KMS-11 (cell line): Measurements from ENCODE around the gene SKI.

Source experiments
- H2AFZ ChIP-seq: fragments of 200-600 bp; sonication (generic); 2 replicates; pipeline ENCODE4 v1.6.1; 2016; ENCODE audit warnings: antibody characterized with exemption, mixed run types, low read depth
- H3K27ac ChIP-seq: fragments of 200-600 bp; sonication (generic); 2 replicates; pipeline ENCODE4 v1.6.1; 2016; ENCODE audit warnings: mild to moderate bottlenecking, mixed run types
- H3K27me3 ChIP-seq: fragments of 200-600 bp; sonication (generic); 2 replicates; pipeline ENCODE4 v1.6.1; 2017; ENCODE audit warnings: mild to moderate bottlenecking, low read depth, mixed run types, moderate library complexity; ENCODE audit not compliant: insufficient read depth
- H3K36me3 ChIP-seq: fragments of 200-600 bp; sonication (generic); 2 replicates; pipeline ENCODE4 v1.6.1; 2017; ENCODE audit warnings: mild to moderate bottlenecking, mixed run types; ENCODE audit not compliant: insufficient read depth
- H3K4me1 ChIP-seq: fragments of 200-600 bp; sonication (generic); 2 replicates; pipeline ENCODE4 v1.6.1; 2016; ENCODE audit warnings: mild to moderate bottlenecking, low read depth, mixed run types; ENCODE audit not compliant: poor library complexity, severe bottlenecking
- H3K4me2 ChIP-seq: fragments of 200-600 bp; sonication (generic); 2 replicates; pipeline ENCODE4 v1.7.0; 2016; ENCODE audit warnings: mild to moderate bottlenecking, mixed run types
- H3K4me3 ChIP-seq: fragments of 200-600 bp; sonication (generic); IDR thresholded peaks from 2 replicates; pipeline ENCODE4 v1.6.1; 2017; ENCODE audit warnings: low read depth, low read length, mixed read lengths; ENCODE audit not compliant: insufficient read depth
- H3K79me2 ChIP-seq: fragments of 200-600 bp; sonication (generic); 2 replicates; pipeline ENCODE4 v1.6.1; 2016; ENCODE audit warnings: low read depth, mixed run types; ENCODE audit not compliant: insufficient read depth
- H3K9ac ChIP-seq: fragments of 200-600 bp; sonication (generic); 2 replicates; pipeline ENCODE4 v1.6.1; 2016; ENCODE audit warnings: mild to moderate bottlenecking, mixed run types
- H4K20me1 ChIP-seq: fragments of 200-600 bp; sonication (generic); 2 replicates; pipeline ENCODE4 v1.6.1; 2016; ENCODE audit warnings: mild to moderate bottlenecking, mixed run types; ENCODE audit not compliant: insufficient read depth
- TF ChIP-seq, protein P1 (sequence below): fragments of 200-600 bp; sonication (generic); conservative IDR thresholded peaks from 2 replicates; pipeline ENCODE4 v1.6.1; 2017; ENCODE audit warnings: low read depth, mild to moderate bottlenecking, antibody characterized with exemption, low read length, moderate library complexity, mixed read lengths

SKI gene

GRCh38 chr1:2303781-2304180 is 75.7 kb downstream of the SKI start:
- no peaks in the 10 kb centered on the region for H3K79me2 ChIP-seq
- no peak overlapping the region for H2AFZ ChIP-seq
- TF ChIP-seq, protein P1, sequence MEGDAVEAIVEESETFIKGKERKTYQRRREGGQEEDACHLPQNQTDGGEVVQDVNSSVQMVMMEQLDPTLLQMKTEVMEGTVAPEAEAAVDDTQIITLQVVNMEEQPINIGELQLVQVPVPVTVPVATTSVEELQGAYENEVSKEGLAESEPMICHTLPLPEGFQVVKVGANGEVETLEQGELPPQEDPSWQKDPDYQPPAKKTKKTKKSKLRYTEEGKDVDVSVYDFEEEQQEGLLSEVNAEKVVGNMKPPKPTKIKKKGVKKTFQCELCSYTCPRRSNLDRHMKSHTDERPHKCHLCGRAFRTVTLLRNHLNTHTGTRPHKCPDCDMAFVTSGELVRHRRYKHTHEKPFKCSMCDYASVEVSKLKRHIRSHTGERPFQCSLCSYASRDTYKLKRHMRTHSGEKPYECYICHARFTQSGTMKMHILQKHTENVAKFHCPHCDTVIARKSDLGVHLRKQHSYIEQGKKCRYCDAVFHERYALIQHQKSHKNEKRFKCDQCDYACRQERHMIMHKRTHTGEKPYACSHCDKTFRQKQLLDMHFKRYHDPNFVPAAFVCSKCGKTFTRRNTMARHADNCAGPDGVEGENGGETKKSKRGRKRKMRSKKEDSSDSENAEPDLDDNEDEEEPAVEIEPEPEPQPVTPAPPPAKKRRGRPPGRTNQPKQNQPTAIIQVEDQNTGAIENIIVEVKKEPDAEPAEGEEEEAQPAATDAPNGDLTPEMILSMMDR: no peak
- no peaks in the 10 kb centered on the region for H3K27me3 ChIP-seq
- H3K4me3 ChIP-seq: no peak overlapping the region
- H4K20me1 ChIP-seq: no peaks in the 10 kb centered on the region
- no peak overlapping the region for H3K9ac ChIP-seq
- no peaks in the 10 kb centered on the region for H3K4me1 ChIP-seq
- H3K4me2 ChIP-seq: no peak overlapping the region
- H3K27ac ChIP-seq: no peak overlapping the region
- no peaks in the 10 kb centered on the region for H3K36me3 ChIP-seq

GRCh38 chr1:2304282-2304681 is 76.2 kb downstream of the SKI start:
- TF ChIP-seq, protein P1: no peak
- 0 out of 2 replicates have a peak, but pooled peaks cover 3% of the 10 kb centered on the region for H3K27me3 ChIP-seq
- no peak overlapping the region for H3K4me2 ChIP-seq
- H2AFZ ChIP-seq: no peak overlapping the region
- no peaks in the 10 kb centered on the region for H3K4me1 ChIP-seq
- H4K20me1 ChIP-seq: no peaks in the 10 kb centered on the region
- H3K9ac ChIP-seq: no peak overlapping the region
- no peak overlapping the region for H3K27ac ChIP-seq
- H3K79me2 ChIP-seq: no peaks in the 10 kb centered on the region
- H3K36me3 ChIP-seq: no peaks in the 10 kb centered on the region
- H3K4me3 ChIP-seq: no peak overlapping the region

DNA sequence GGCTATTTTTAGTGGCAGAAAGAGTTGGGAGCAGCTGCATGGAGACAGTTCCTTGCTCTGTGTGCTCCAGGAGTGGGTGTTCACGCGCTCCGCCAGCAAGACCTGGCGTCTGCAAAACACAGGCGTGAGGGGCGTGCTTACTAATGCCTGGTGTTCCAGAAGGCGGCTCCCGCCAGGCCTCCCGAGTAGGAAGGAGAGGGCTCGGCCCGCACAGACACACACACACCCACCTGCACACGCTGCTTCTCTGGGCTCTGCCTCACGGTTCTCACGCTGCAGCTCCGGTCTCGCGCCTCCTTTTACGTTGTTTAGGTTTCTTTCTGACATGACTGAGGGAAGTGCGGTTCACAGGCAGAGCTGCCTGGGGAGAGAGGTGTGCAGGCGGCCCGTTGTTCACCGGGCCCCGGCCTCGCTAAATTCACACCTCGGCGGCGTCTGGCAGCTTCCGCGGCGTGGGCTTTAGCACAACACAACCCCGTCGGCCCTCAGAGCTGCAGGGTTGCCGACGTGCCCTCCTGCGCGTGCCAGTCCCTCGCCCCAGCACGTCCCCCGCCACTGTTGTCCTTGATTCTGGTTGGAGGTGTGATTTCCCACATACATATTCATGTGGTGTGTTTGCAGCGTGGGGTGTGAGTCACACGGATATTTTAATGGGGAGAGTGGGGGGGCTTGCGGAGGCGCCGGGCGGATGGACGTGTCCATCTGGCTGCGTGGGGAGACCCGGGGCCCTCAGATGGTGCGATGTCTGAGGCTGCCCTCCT is 77.0 kb downstream of the SKI start:
- Histone ChIP-seq H3K27me3 (0 out of 2 replicates have a peak, but pooled peaks cover 3% of the 10 kb centered on the region), H3K9ac (no peak overlapping the region), H3K4me1 (no peaks in the 10 kb centered on the region), H3K79me2 (no peaks in the 10 kb centered on the region), H3K27ac (no peak overlapping the region), H4K20me1 (no peaks in the 10 kb centered on the region), H3K4me3 (no peak overlapping the region), H3K4me2 (no peak overlapping the region), H3K36me3 (no peaks in the 10 kb centered on the region), H2AFZ (no peak overlapping the region)
- TF ChIP-seq, protein P1: no peak

DNA sequence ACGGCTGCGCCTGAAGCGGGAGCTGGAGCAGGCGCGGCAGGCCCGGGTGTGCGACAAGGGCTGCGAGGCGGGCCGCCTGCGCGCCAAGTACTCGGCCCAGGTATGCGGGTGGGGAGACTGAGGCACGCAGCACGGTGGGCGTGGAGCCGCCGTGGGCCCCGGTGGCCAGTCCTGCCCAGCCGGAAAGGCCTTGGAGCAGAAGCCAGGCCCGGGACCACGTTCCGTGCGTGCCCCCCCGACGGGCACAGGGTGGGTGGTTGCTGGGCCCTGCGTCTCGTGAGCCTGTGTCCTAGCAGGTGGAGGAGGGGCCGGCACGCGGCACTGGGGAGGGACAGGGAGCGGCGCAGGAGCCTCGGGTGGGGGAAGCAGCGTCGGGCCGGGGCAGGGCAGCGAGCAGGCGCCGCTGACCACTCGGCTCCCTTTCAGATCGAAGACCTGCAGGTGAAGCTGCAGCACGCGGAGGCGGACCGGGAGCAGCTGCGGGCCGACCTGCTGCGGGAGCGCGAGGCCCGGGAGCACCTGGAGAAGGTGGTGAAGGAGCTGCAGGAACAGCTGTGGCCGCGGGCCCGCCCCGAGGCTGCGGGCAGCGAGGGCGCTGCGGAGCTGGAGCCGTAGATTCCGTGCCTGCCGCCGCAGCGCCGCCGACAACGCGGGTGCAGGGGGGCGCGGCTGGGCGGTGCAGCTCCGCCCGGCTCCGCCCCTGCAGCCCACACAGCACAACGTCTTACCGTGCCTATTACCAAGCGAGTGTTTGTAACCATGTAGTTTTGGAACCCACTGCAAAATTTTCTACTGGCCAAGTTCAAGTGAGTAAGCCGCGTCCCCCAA is 78.2 kb downstream of the SKI start:
- no peak overlapping the region for H3K4me2 ChIP-seq
- no peaks in the 10 kb centered on the region for H3K4me1 ChIP-seq
- no peak overlapping the region for H3K4me3 ChIP-seq
- H3K79me2 ChIP-seq: no peaks in the 10 kb centered on the region
- no peaks in the 10 kb centered on the region for H4K20me1 ChIP-seq
- H3K9ac ChIP-seq: no peak overlapping the region
- no peak overlapping the region for H3K27ac ChIP-seq
- H3K27me3 ChIP-seq: 0 out of 2 replicates have a peak, but pooled peaks cover 3% of the 10 kb centered on the region
- TF ChIP-seq, protein P1: no peak
- H2AFZ ChIP-seq: no peak overlapping the region
- H3K36me3 ChIP-seq: no peaks in the 10 kb centered on the region
